GM12878 (cell line): ENCODE measurements around the gene HMOX2. TPM values are rescaled to one million over a fixed set of nuclear protein-coding genes. Genes with fewer than 3 reads are reported as not detected.

Experiments
- ATAC-seq: fragments of 200-7000 bp; cut with Tn5 transposase; 3 replicates; pipeline ENCODE4 v1.9.1; 2020; ENCODE audit warnings: mild to moderate bottlenecking, moderate library complexity
- BruUV-seq: library from RNA; stranded (reverse); fragments of 400-500 nt; replicated peaks from 2 replicates; lab custom pipeline; 2021; lab: Mats Ljungman, UMichigan
- CTCF ChIA-PET: fragments of 300-600 bp; sonication (Branson Sonifier 250); formaldehyde crosslinking; extraction: SDS; loops from one replicate; lab custom pipeline; 2021; ENCODE audit warnings: inconsistent platforms; lab: Yijun Ruan, JAX
- POLR2A ChIA-PET: fragments of 350-600 bp; formaldehyde crosslinking; extraction: SDS; loops from one replicate; lab custom pipeline; 2021; ENCODE audit warnings: inconsistent platforms; lab: Charles Lee
- RAD21 ChIA-PET: fragments of 300-600 bp; sonication (Branson Sonifier 250); formaldehyde crosslinking; loops from one replicate; lab custom pipeline; 2023; ENCODE audit warnings: antibody characterized with exemption; ENCODE audit not compliant: unreplicated experiment; lab: Charles Lee
- SMC1A ChIA-PET: fragments of 300-600 bp; sonication (Branson Sonifier 250); formaldehyde crosslinking; loops from one replicate; lab custom pipeline; 2023; ENCODE audit not compliant: unreplicated experiment, uncharacterized antibody; lab: Charles Lee
- DNase-seq: peaks from one replicate; pipeline ENCODE4 v3.0.0-alpha.2; 2011; ENCODE audit warnings: low read depth, low spot score
- FAIRE-seq: peaks from 3 replicates; lab custom pipeline; 2011; peaks lifted over from hg19 to GRCh38; lab: Jason Lieb, UNC
- H2AFZ ChIP-seq: 2 replicates; pipeline ENCODE4 v1.6.0; 2011; ENCODE audit warnings: low read depth, low read length, control low read depth; ENCODE audit not compliant: control insufficient read depth
- H3K27ac ChIP-seq: 2 replicates; pipeline ENCODE4 v1.5.1; 2011; ENCODE audit warnings: control low read depth; ENCODE audit not compliant: control insufficient read depth, insufficient read depth
- H3K27me3 ChIP-seq, 2 experiments: replicated peaks in 1 of 2; 2 replicates each; pipeline versions ENCODE4 v1.6.0 to v1.6.1; 2011; ENCODE audit warnings: low read length in 1 of 2; ENCODE audit not compliant: control insufficient read depth in 2 of 2, insufficient read depth in 2 of 2
- H3K36me3 ChIP-seq, 2 experiments: 2 replicates each; pipeline ENCODE4 v1.5.1; 2011; ENCODE audit warnings: low read length in 1 of 2; ENCODE audit not compliant: control insufficient read depth in 2 of 2, insufficient read depth in 2 of 2
- H3K4me1 ChIP-seq: 2 replicates; pipeline ENCODE4 v1.6.1; 2011; ENCODE audit warnings: mild to moderate bottlenecking, low read length, moderate library complexity, mixed read lengths; ENCODE audit not compliant: control insufficient read depth, insufficient read depth
- H3K4me2 ChIP-seq: 2 replicates; pipeline ENCODE4 v1.6.0; 2011; ENCODE audit warnings: control low read depth; ENCODE audit not compliant: control insufficient read depth, insufficient read depth
- H3K4me3 ChIP-seq: fragments of 200-600 bp; sonication (generic); 2 replicates; pipeline ENCODE4 v1.5.1; 2016
- H3K79me2 ChIP-seq: 2 replicates; pipeline ENCODE4 v1.6.0; 2011; ENCODE audit warnings: low read length; ENCODE audit not compliant: control insufficient read depth, insufficient read depth
- H3K9ac ChIP-seq: 2 replicates; pipeline ENCODE4 v1.8.0; 2011; ENCODE audit warnings: low read length, control low read depth, mixed read lengths; ENCODE audit not compliant: control insufficient read depth, insufficient read depth
- H3K9me3 ChIP-seq: replicated peaks from 3 replicates; pipeline ENCODE4 v1.5.1; 2011; ENCODE audit warnings: mild to moderate bottlenecking, low read length; ENCODE audit not compliant: control insufficient read depth, insufficient read depth
- H4K20me1 ChIP-seq: 2 replicates; pipeline ENCODE4 v1.6.0; 2011; ENCODE audit not compliant: control insufficient read depth, insufficient read depth
- BACH1 ChIP-seq: fragments of 450-650 bp; IDR thresholded peaks from 2 replicates; pipeline ENCODE4 v1.6.1; 2017; ENCODE audit warnings: mild to moderate bottlenecking, borderline replicate concordance
- BHLHE40 ChIP-seq, 2 experiments: fragments of 450-650 bp in 1 of 2; IDR thresholded peaks; 2 replicates each; pipeline ENCODE4 v1.6.1; 2011 to 2017; ENCODE audit warnings: low read depth in 2 of 2, borderline replicate concordance in 1 of 2, improper control_type of control experiment in 1 of 2, low read length in 1 of 2, mild to moderate bottlenecking in 1 of 2
- CREM ChIP-seq: IDR thresholded peaks from 2 replicates; pipeline ENCODE4 v1.6.1; 2014; ENCODE audit warnings: antibody characterized with exemption, low read depth
- EGR1 ChIP-seq, 2 experiments: IDR thresholded peaks; 1 replicate in 1 of 2; 2 replicates in 1 of 2; pipeline ENCODE4 v1.6.1; 2011 to 2012; ENCODE audit warnings: low read depth in 2 of 2, low read length in 2 of 2, borderline replicate concordance in 1 of 2, mild to moderate bottlenecking in 1 of 2, moderate library complexity in 1 of 2
- HCFC1 ChIP-seq: fragments of 150-350 bp; IDR thresholded peaks from 2 replicates; pipeline ENCODE4 v1.6.1; 2014; ENCODE audit warnings: low read length
- IKZF1 ChIP-seq: fragments of 450-650 bp; conservative IDR thresholded peaks from 2 replicates; pipeline ENCODE4 v1.6.1; 2017; ENCODE audit warnings: antibody characterized with exemption, mild to moderate bottlenecking
- JUND ChIP-seq: IDR thresholded peaks from 2 replicates; pipeline ENCODE4 v1.6.1; 2012; ENCODE audit warnings: low read depth, mild to moderate bottlenecking, low read length, improper control_type of control experiment, moderate library complexity
- MTA2 ChIP-seq: fragments of 450-650 bp; IDR thresholded peaks from 2 replicates; pipeline ENCODE4 v1.6.1; 2016; ENCODE audit warnings: low read depth, mild to moderate bottlenecking, moderate library complexity
- NR2C2 ChIP-seq: IDR thresholded peaks from 2 replicates; pipeline ENCODE4 v1.6.1; 2011; ENCODE audit warnings: borderline replicate concordance, low read depth; ENCODE audit not compliant: control insufficient read depth, insufficient read length
- RB1 ChIP-seq: fragments of 450-650 bp; formaldehyde crosslinking; IDR thresholded peaks from 2 replicates; pipeline ENCODE4 v1.6.1; 2017; ENCODE audit warnings: mild to moderate bottlenecking, borderline replicate concordance
- SP1 ChIP-seq: IDR thresholded peaks from one replicate; pipeline ENCODE4 v1.6.1; 2011; ENCODE audit warnings: low read depth, low read length
- STAT1 ChIP-seq: fragments of 450-650 bp; conservative IDR thresholded peaks from 2 replicates; pipeline ENCODE4 v1.6.1; 2014; ENCODE audit warnings: antibody characterized with exemption, mild to moderate bottlenecking
- TAF1 ChIP-seq: IDR thresholded peaks from 2 replicates; pipeline ENCODE4 v1.6.1; 2011; ENCODE audit warnings: mild to moderate bottlenecking, low read depth, low read length, borderline replicate concordance
- TARDBP ChIP-seq: IDR thresholded peaks from 2 replicates; pipeline ENCODE4 v1.6.1; 2016; ENCODE audit warnings: borderline replicate concordance
- TBL1XR1 ChIP-seq: IDR thresholded peaks from 2 replicates; pipeline ENCODE4 v1.6.1; 2012; ENCODE audit warnings: low read depth, low read length, improper control_type of control experiment
- ZNF217 ChIP-seq: fragments of 450-650 bp; IDR thresholded peaks from 2 replicates; pipeline ENCODE4 v1.6.1; 2017; ENCODE audit warnings: antibody characterized with exemption, mild to moderate bottlenecking
- WGBS: methylation state at CpG from one replicate; pipeline ENCODE4 v1.1.6; 2016; ENCODE audit warnings: low lambda C conversion rate; ENCODE audit not compliant: insufficient replicate concordance, insufficient coverage; ENCODE audit errors: missing lambda C conversion rate; 5-methylcytosine and 5-hydroxymethylcytosine counted together
- in situ Hi-C: fragments of 300-500 bp; cut with MboI; formaldehyde crosslinking; loops from 9 replicates; pipeline ENCODE4 v1.14.3; 2018; ENCODE audit warnings: mixed read lengths
- intact Hi-C: fragments of 100-400 bp; cut with micrococcal nuclease; formaldehyde crosslinking; loops from one replicate; pipeline ENCODE4 v1.14.2; 2022; ENCODE audit not compliant: unreplicated experiment
- polyA plus RNA-seq, 11 experiments: library from polyadenylated mRNA; depleted of rRNA in 4 of 11; unstranded in 6 of 11; stranded (reverse) in 5 of 11; fragments of >200 nt; fragmentation: Nextera tagmentation in 4 of 11; fragmentation: Illumina TruSeq in 1 of 11; extraction: Ambion mirVana in 4 of 11; extraction: Trizol in 1 of 11; gene quantifications; 1 replicate in 1 of 11; 2 replicates in 10 of 11; pipeline versions ENCODE4 v1.2.1 to v1.2.3, GENCODE V29; 2011 to 2016; ENCODE audit warnings: inconsistent platforms in 2 of 11, missing spikeins in 2 of 11, low read depth in 1 of 11
- total RNA-seq, 4 experiments: library from RNA; depleted of rRNA in 3 of 4; stranded (reverse); fragments of >200 nt in 3 of 4; fragmentation: Illumina TruSeq in 1 of 4; extraction: Trizol in 1 of 4; gene quantifications; 2 replicates each; pipeline versions ENCODE4 v1.2.1 to v1.2.3, GENCODE V29; 2013 to 2021
- TF ChIP-seq, protein P1 (sequence below): IDR thresholded peaks from 2 replicates; pipeline ENCODE4 v1.6.1; 2011; ENCODE audit warnings: low read depth, low read length, improper control_type of control experiment, borderline replicate concordance
- TF ChIP-seq, protein P2 (sequence below): fragments of 150-350 bp; IDR thresholded peaks from 2 replicates; pipeline ENCODE4 v1.6.1; 2014; ENCODE audit warnings: mild to moderate bottlenecking, low read depth, low read length

HMOX2 gene
- total and polyA plus RNA-seq, 10 of the 15 experiments (the other 5 are each of a cell fraction or from before 2014, with no cell fraction given) = 26.4 to 111 (median 57.8) TPM

DNA sequence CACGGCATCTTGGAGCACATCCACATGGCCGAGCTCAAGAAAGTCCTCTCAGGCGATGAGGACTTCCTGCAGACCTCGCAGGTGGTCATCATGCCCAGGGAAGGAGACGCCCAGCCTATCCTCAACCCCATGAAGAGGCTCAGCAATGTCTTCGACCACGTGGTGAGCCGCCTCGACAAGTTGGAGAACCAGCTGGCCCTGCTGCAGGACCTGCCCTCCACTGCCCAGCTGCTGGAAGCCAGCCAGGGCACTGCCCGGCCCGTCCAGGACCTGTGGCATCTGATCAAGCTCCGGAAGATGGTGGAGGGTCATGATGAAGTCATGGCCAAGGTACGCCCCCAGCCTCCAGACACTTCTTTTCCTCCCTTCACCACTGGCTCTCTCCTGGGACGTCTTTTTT is 80.4 kb downstream of the HMOX2 start (continued):
- TF ChIP-seq, protein P1, sequence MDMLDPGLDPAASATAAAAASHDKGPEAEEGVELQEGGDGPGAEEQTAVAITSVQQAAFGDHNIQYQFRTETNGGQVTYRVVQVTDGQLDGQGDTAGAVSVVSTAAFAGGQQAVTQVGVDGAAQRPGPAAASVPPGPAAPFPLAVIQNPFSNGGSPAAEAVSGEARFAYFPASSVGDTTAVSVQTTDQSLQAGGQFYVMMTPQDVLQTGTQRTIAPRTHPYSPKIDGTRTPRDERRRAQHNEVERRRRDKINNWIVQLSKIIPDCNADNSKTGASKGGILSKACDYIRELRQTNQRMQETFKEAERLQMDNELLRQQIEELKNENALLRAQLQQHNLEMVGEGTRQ = no peak
- TF ChIP-seq SP1 = no peak

GRCh38 chr16:4557973-4558372 is 81.8 kb downstream of the HMOX2 start:
- no peak overlapping the region for H3K4me3 ChIP-seq
- H3K4me2 ChIP-seq = no peak overlapping the region
- H3K9me3 ChIP-seq = no peaks in the 10 kb centered on the region
- ChIA-PET RAD21 (interaction anchor here (0.6 kb wide), 1 partner anchor 352 kb away, joined by 3 read pairs; no protein-coding TSS in a partner anchor), CTCF (no interaction called here), POLR2A (no interaction called here), SMC1A (no interaction called here)
- 57% methylated on average over 10 of the region's 10 CpGs for WGBS
- H4K20me1 ChIP-seq = no peaks in the 10 kb centered on the region
- H3K27me3 ChIP-seq = peaks cover 0 to 6% of the 10 kb centered on the region in 2 experiments; a peak in 2 of 4 replicates
- no peak for ATAC-seq
- FAIRE-seq = no peak
- no peaks in the 10 kb centered on the region for H3K4me1 ChIP-seq
- in situ Hi-C loops = no loop called here
- intact Hi-C loops = no loop called here
- no peak overlapping the region for H3K9ac ChIP-seq
- no peaks in the 10 kb centered on the region for H3K36me3 ChIP-seq
- no peak for TF ChIP-seq BHLHE40 (IDR thresholded peaks at IDR 0.05; ENCODE audit: borderline replicate concordance in 1 of 2, low read depth in 2 of 2, low read length in 1 of 2)
- TF ChIP-seq, protein P2, sequence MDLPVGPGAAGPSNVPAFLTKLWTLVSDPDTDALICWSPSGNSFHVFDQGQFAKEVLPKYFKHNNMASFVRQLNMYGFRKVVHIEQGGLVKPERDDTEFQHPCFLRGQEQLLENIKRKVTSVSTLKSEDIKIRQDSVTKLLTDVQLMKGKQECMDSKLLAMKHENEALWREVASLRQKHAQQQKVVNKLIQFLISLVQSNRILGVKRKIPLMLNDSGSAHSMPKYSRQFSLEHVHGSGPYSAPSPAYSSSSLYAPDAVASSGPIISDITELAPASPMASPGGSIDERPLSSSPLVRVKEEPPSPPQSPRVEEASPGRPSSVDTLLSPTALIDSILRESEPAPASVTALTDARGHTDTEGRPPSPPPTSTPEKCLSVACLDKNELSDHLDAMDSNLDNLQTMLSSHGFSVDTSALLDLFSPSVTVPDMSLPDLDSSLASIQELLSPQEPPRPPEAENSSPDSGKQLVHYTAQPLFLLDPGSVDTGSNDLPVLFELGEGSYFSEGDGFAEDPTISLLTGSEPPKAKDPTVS = no peak
- TF ChIP-seq RB1 = no peak
- TF ChIP-seq IKZF1 = no peak
- TF ChIP-seq TARDBP = no peak
- no peak for TF ChIP-seq EGR1 (IDR thresholded peaks at IDR 0.05; ENCODE audit: borderline replicate concordance in 1 of 2, low read depth in 2 of 2, low read length in 2 of 2)
- TF ChIP-seq BACH1 = no peak
- no peak for TF ChIP-seq TBL1XR1
- TF ChIP-seq CREM = no peak
- TF ChIP-seq SP1 = no peak
- TF ChIP-seq ZNF217 = no peak
- no peak for TF ChIP-seq HCFC1
- TF ChIP-seq JUND = no peak
- TF ChIP-seq STAT1 = no peak
- no peak for TF ChIP-seq TAF1
- no peak for TF ChIP-seq MTA2
- TF ChIP-seq NR2C2 = no peak
- H3K27ac ChIP-seq = no peak overlapping the region
- H3K79me2 ChIP-seq = no peaks in the 10 kb centered on the region
- no TSS peak for BruUV-seq
- no peak overlapping the region for H2AFZ ChIP-seq
- DNase-seq = no peak
